ENCODE data around the gene CDC42SE1.

Gene CDC42SE1

GRCh38 chr1:151061704-151062103 lies 2.3 kb upstream of the CDC42SE1 start:
- H3K4me3 ChIP-seq (ENCODE audit: low read length) = peak overlapping the region; percentile 86
- peaks cover 23% of the 10 kb centered on the region for H3K36me3 ChIP-seq (ENCODE audit: control insufficient read depth, low read length)
- no peaks in the 10 kb centered on the region for H3K9me2 ChIP-seq (replicated peaks; ENCODE audit: control insufficient read depth, low read length)
- H3K79me2 ChIP-seq (ENCODE audit: control insufficient read depth, low read length) = peaks cover 48% of the 10 kb centered on the region
- peak overlapping the region; percentile 88 for H3K4me2 ChIP-seq (ENCODE audit: low read length)
- no peak for TF ChIP-seq EZH2phosphoT487 (IDR thresholded peaks at IDR 0.05; ENCODE audit: borderline replicate concordance, low read length)
- TF ChIP-seq CTCF (IDR thresholded peaks at IDR 0.05; ENCODE audit: low read depth, low read length, poor library complexity, severe bottlenecking) = no peak
- no peaks in the 10 kb centered on the region for H3K9me3 ChIP-seq (ENCODE audit: control insufficient read depth, insufficient read depth, low read length)
- no peaks in the 10 kb centered on the region for H3K27me3 ChIP-seq (ENCODE audit: control insufficient read depth, low read length)
- peaks cover 12% of the 10 kb centered on the region; the same call in 1 of the 2 replicates for H4K20me1 ChIP-seq (ENCODE audit: control insufficient read depth, insufficient read depth, low read depth, low read length)
- H3K27ac ChIP-seq (ENCODE audit: low read depth, low read length) = no peak overlapping the region
- H3F3A ChIP-seq (ENCODE audit: control insufficient read depth, insufficient read depth) = no peaks in the 10 kb centered on the region
- H3K4me1 ChIP-seq (ENCODE audit: control insufficient read depth, low read length) = peaks cover 35% of the 10 kb centered on the region

GRCh38 chr1:151060657-151061421 lies 1.4 kb upstream of the CDC42SE1 start:
- Histone ChIP-seq H3K9me2 (replicated peaks; ENCODE audit: control insufficient read depth, low read length) (no peaks in the 10 kb centered on the region), H3K36me3 (ENCODE audit: control insufficient read depth, low read length) (peaks cover 31% of the 10 kb centered on the region), H3K9me3 (ENCODE audit: control insufficient read depth, insufficient read depth, low read length) (no peaks in the 10 kb centered on the region), H3K79me2 (ENCODE audit: control insufficient read depth, low read length) (peaks cover 56% of the 10 kb centered on the region), H3K4me2 (ENCODE audit: low read length) (peak overlapping the region; percentile 88), H3K27me3 (ENCODE audit: control insufficient read depth, low read length) (no peaks in the 10 kb centered on the region), H3F3A (ENCODE audit: control insufficient read depth, insufficient read depth) (no peaks in the 10 kb centered on the region), H3K4me3 (ENCODE audit: low read length) (peak overlapping the region; percentile 86), H4K20me1 (ENCODE audit: control insufficient read depth, insufficient read depth, low read depth, low read length) (peaks cover 15% of the 10 kb centered on the region), H3K27ac (ENCODE audit: low read depth, low read length) (peak overlapping the region; percentile 57), H3K4me1 (ENCODE audit: control insufficient read depth, low read length) (peaks cover 43% of the 10 kb centered on the region)
- TF ChIP-seq EZH2phosphoT487 (IDR thresholded peaks at IDR 0.05; ENCODE audit: borderline replicate concordance, low read length) (no peak), CTCF (IDR thresholded peaks at IDR 0.05; ENCODE audit: low read depth, low read length, poor library complexity, severe bottlenecking) (no peak)

GRCh38 chr1:151060007-151060656 lies 710 bp upstream of the CDC42SE1 start, which contains the start of gene MLLT11:
Gene MLLT11 (plus strand): TSS chr1:151060397. CDS start chr1:151067225, 6,828 bp downstream.
- H3K79me2 ChIP-seq (ENCODE audit: control insufficient read depth, low read length) = peaks cover 61% of the 10 kb centered on the region
- H4K20me1 ChIP-seq (ENCODE audit: control insufficient read depth, insufficient read depth, low read depth, low read length) = peaks cover 15% of the 10 kb centered on the region
- peaks cover 38% of the 10 kb centered on the region for H3K36me3 ChIP-seq (ENCODE audit: control insufficient read depth, low read length)
- no peaks in the 10 kb centered on the region for H3K9me3 ChIP-seq (ENCODE audit: control insufficient read depth, insufficient read depth, low read length)
- peaks cover 43% of the 10 kb centered on the region for H3K4me1 ChIP-seq (ENCODE audit: control insufficient read depth, low read length)
- no peaks in the 10 kb centered on the region for H3F3A ChIP-seq (ENCODE audit: control insufficient read depth, insufficient read depth)
- no peaks in the 10 kb centered on the region for H3K9me2 ChIP-seq (replicated peaks; ENCODE audit: control insufficient read depth, low read length)
- peak within 1 kb of the TSS; percentile 88 for H3K4me2 ChIP-seq (ENCODE audit: low read length)
- H3K4me3 ChIP-seq (ENCODE audit: low read length) = peak within 1 kb of the TSS; percentile 86
- H3K27me3 ChIP-seq (ENCODE audit: control insufficient read depth, low read length) = no peaks in the 10 kb centered on the region
- TF ChIP-seq CTCF (IDR thresholded peaks at IDR 0.05; ENCODE audit: low read depth, low read length, poor library complexity, severe bottlenecking) (peak; percentile 54), EZH2phosphoT487 (IDR thresholded peaks at IDR 0.05; ENCODE audit: borderline replicate concordance, low read length) (no peak)
- peak within 1 kb of the TSS; percentile 57 for H3K27ac ChIP-seq (ENCODE audit: low read depth, low read length)

Measured in DOHH2 (cell line).